Right ventricle myocardium inferior (tissue), 1 donor: Measurements from ENCODE around the gene NRXN3. TPM values are rescaled to one million over a fixed set of nuclear protein-coding genes. Genes with fewer than 3 reads are reported as not detected.

Experiments
- ATAC-seq: fragments of 200-7000 bp; cut with Tn5 transposase; one replicate; pipeline ENCODE4 v1.9.1; 2020; ENCODE audit warnings: mild to moderate bottlenecking, moderate library complexity
- DNase-seq: peaks from one replicate; pipeline ENCODE4 v3.0.0; 2021; ENCODE audit errors: missing footprints
- intact Hi-C: fragments of 100-400 bp; cut with DNase I; formaldehyde crosslinking; loops from one replicate; pipeline ENCODE4 v1.11.0; 2022
- total RNA-seq: library from RNA; stranded (reverse); fragmentation: NEBNext Ultra II Directional; extraction: Animal tissue kit (Norgen Biotek cat#: 25700); gene quantifications from one replicate; pipeline ENCODE4 v1.2.1, GENCODE V29; 2021
- donor health status: DM: no; HTN: yes; CAD: no; lungs with severe emphysema.

Gene NRXN3
- total RNA-seq, 1 donor from 2014 or later: 1.4 TPM

- intact Hi-C loops: no loop called here
- no peak for DNase-seq
- no peak for ATAC-seq
Observed at GRCh38 chr14:79583738-79584408, 1413.7 kb downstream of the NRXN3 start.

- intact Hi-C loops: no loop called here
- ATAC-seq: no peak
- DNase-seq: no peak
Observed at GRCh38 chr14:79584679-79585078, 1414.5 kb downstream of the NRXN3 start.

GRCh38 chr14:79585845-79586244, 1415.7 kb downstream of the NRXN3 start:
- intact Hi-C loops: no loop called here

GRCh38 chr14:79586416-79586815, 1416.2 kb downstream of the NRXN3 start:
- intact Hi-C loops: no loop called here
- no peak for DNase-seq
- no peak for ATAC-seq

More at GRCh38 chr14:79585845-79586244, 1415.7 kb downstream of the NRXN3 start:
- DNase-seq: no peak
- no peak for ATAC-seq

- DNase-seq (no peak), ATAC-seq (no peak)
- intact Hi-C loops: no loop called here
Observed at GRCh38 chr14:79586989-79587598, 1416.9 kb downstream of the NRXN3 start.

- intact Hi-C loops: no loop called here
- no peak for ATAC-seq
- no peak for DNase-seq
Observed at GRCh38 chr14:79587875-79588274, 1417.7 kb downstream of the NRXN3 start.

- ATAC-seq: no peak
- no peak for DNase-seq
- intact Hi-C loops: no loop called here
Observed at GRCh38 chr14:79588398-79588797, 1418.2 kb downstream of the NRXN3 start.

- ATAC-seq (no peak), DNase-seq (no peak)
- intact Hi-C loops: no loop called here
Observed at GRCh38 chr14:79596551-79596950, 1426.4 kb downstream of the NRXN3 start.

- DNase-seq (no peak), ATAC-seq (no peak)
- intact Hi-C loops: no loop called here
Observed at GRCh38 chr14:79597566-79597965, 1427.4 kb downstream of the NRXN3 start.

GRCh38 chr14:79598339-79598738, 1428.2 kb downstream of the NRXN3 start:
- intact Hi-C loops: no loop called here
- no peak for DNase-seq
- no peak for ATAC-seq

GRCh38 chr14:79599239-79599638, 1429.1 kb downstream of the NRXN3 start:
- no peak for ATAC-seq
- intact Hi-C loops: no loop called here
- no peak for DNase-seq

- intact Hi-C loops: no loop called here
- ATAC-seq (no peak), DNase-seq (no peak)
Observed at GRCh38 chr14:79600406-79600805, 1430.2 kb downstream of the NRXN3 start.

- no peak for ATAC-seq
- DNase-seq: no peak
- intact Hi-C loops: no loop called here
Observed at GRCh38 chr14:79601579-79601978, 1431.4 kb downstream of the NRXN3 start.

- intact Hi-C loops: no loop called here
- no peak for ATAC-seq
Observed at GRCh38 chr14:79602045-79602444, 1431.9 kb downstream of the NRXN3 start.

GRCh38 chr14:79602742-79603141, 1432.6 kb downstream of the NRXN3 start:
- intact Hi-C loops: no loop called here
- ATAC-seq: no peak
- DNase-seq: no peak

More at GRCh38 chr14:79602045-79602444, 1431.9 kb downstream of the NRXN3 start:
- DNase-seq: no peak

- intact Hi-C loops: no loop called here
- no peak for ATAC-seq
Observed at GRCh38 chr14:79605849-79606248, 1435.7 kb downstream of the NRXN3 start.

GRCh38 chr14:79608446-79608845, 1438.3 kb downstream of the NRXN3 start:
- intact Hi-C loops: no loop called here
- ATAC-seq (no peak), DNase-seq (no peak)

More at GRCh38 chr14:79605849-79606248, 1435.7 kb downstream of the NRXN3 start:
- no peak for DNase-seq

- DNase-seq: no peak
Observed at GRCh38 chr14:79613625-79614024, 1443.5 kb downstream of the NRXN3 start.

GRCh38 chr14:79614448-79614847, 1444.3 kb downstream of the NRXN3 start:
- no peak for DNase-seq
- no peak for ATAC-seq
- intact Hi-C loops: no loop called here

More at GRCh38 chr14:79613625-79614024, 1443.5 kb downstream of the NRXN3 start:
- intact Hi-C loops: no loop called here
- ATAC-seq: no peak

- intact Hi-C loops: no loop called here
- ATAC-seq (no peak), DNase-seq (no peak)
Observed at GRCh38 chr14:79627058-79627457, 1456.9 kb downstream of the NRXN3 start.
